Body of pancreas (tissue), 4 donors: ENCODE data around the gene MAP1B. TPM values are rescaled to one million over a fixed set of nuclear protein-coding genes. Genes with fewer than 3 reads are reported as not detected.

Experiments used
- ATAC-seq: fragments of 150-250 bp; one replicate; pipeline ENCODE4 v1.9.1; 2016
- DNase-seq, 4 donors: peaks; one replicate each; pipeline ENCODE4 v3.0.0-alpha.2; 2019
- H3K27ac ChIP-seq, 4 donors: fragments of 200-600 bp; sonication (generic); 1 replicate in 3 of 4; 2 replicates in 1 of 4; pipeline versions ENCODE4 v1.5.1 to v1.6.1; 2016 to 2019; ENCODE audit warnings: mild to moderate bottlenecking in 1 of 4, mixed read lengths in 1 of 4, moderate library complexity in 1 of 4
- H3K27me3 ChIP-seq, 2 donors: fragments of 200-600 bp; sonication (generic); one replicate each; pipeline ENCODE4 v1.6.0; 2016; ENCODE audit warnings: mild to moderate bottlenecking in 1 of 2
- H3K36me3 ChIP-seq, 2 donors: fragments of 200-600 bp; sonication (generic); replicated peaks in 1 of 2; 2 replicates each; pipeline ENCODE4 v1.5.1; 2016; ENCODE audit warnings: low read depth in 2 of 2; ENCODE audit not compliant: insufficient read depth in 1 of 2
- H3K4me1 ChIP-seq: fragments of 200-600 bp; sonication (generic); one replicate; pipeline ENCODE4 v1.6.0; 2016
- H3K4me3 ChIP-seq, 2 donors: fragments of 200-600 bp; sonication (generic); 1 replicate in 1 of 2; 2 replicates in 1 of 2; pipeline ENCODE4 v1.5.1; 2016 to 2019
- H3K9me3 ChIP-seq, 3 donors: fragments of 200-600 bp; sonication (generic); 1 replicate in 2 of 3; 2 replicates in 1 of 3; pipeline ENCODE4 v1.5.1; 2016
- POLR2A ChIP-seq, 3 donors: fragments of 450-650 bp; IDR thresholded peaks; one replicate each; pipeline ENCODE4 v1.6.1; 2016; ENCODE audit warnings: antibody characterized with exemption in 3 of 3, mild to moderate bottlenecking in 2 of 3
- WGBS, 2 donors: methylation state at CpG; one replicate each; pipeline ENCODE4 v1.1.5; 2017; 5-methylcytosine and 5-hydroxymethylcytosine counted together
- intact Hi-C: fragments of 100-400 bp; cut with DNase I; formaldehyde crosslinking; loops from one replicate; pipeline ENCODE4 v1.15.1; 2023
- total RNA-seq, 2 donors: library from RNA; depleted of rRNA; stranded (reverse); fragments of >200 nt; gene quantifications; one replicate each; pipeline ENCODE4 v1.1.0, GENCODE V29; 2016
- TF ChIP-seq, protein P1 (sequence below), 7 experiments: fragments of 450-650 bp in 4 of 7; fragments of 200-600 bp in 3 of 7; sonication (generic) in 3 of 7; IDR thresholded peaks; one replicate each; pipeline ENCODE4 v1.5.1; 2016 to 2019; ENCODE audit warnings: antibody characterized with exemption in 7 of 7

MAP1B gene
- total RNA-seq, 2 donors from 2014 or later = 30.4 to 69.9 TPM

DNA sequence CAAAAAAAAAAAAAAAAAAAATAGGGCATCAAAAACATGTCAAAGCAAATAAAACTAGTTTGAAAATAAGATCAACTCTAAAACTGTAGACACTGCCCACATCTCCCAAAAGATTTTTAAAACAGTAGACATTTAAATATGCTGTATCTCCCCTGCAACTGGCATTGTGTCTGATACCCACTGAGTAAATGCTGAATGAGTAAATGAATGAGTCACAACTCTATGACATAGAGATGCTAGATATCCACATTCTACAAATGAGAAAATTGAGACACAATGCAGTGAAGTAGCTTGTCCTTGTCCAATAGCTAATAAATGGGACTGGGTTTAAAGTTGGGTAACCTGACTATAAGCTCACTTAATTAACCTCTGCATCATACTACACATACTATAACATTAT, 14.1 kb upstream of the MAP1B start:
- DNase-seq (no peak), ATAC-seq (no peak)
- intact Hi-C loops = no loop called here
- Histone ChIP-seq H3K27ac (no peak overlapping the region), H3K27me3 (no peaks in the 10 kb centered on the region), H3K4me3 (no peak overlapping the region), H3K4me1 (no peaks in the 10 kb centered on the region), H3K36me3 (no peaks in the 10 kb centered on the region), H3K9me3 (no peaks in the 10 kb centered on the region)
- TF ChIP-seq, protein P1, sequence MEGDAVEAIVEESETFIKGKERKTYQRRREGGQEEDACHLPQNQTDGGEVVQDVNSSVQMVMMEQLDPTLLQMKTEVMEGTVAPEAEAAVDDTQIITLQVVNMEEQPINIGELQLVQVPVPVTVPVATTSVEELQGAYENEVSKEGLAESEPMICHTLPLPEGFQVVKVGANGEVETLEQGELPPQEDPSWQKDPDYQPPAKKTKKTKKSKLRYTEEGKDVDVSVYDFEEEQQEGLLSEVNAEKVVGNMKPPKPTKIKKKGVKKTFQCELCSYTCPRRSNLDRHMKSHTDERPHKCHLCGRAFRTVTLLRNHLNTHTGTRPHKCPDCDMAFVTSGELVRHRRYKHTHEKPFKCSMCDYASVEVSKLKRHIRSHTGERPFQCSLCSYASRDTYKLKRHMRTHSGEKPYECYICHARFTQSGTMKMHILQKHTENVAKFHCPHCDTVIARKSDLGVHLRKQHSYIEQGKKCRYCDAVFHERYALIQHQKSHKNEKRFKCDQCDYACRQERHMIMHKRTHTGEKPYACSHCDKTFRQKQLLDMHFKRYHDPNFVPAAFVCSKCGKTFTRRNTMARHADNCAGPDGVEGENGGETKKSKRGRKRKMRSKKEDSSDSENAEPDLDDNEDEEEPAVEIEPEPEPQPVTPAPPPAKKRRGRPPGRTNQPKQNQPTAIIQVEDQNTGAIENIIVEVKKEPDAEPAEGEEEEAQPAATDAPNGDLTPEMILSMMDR (IDR thresholded peaks at IDR 0.05) = no peak
- no peak for TF ChIP-seq POLR2A (IDR thresholded peaks at IDR 0.05)

DNA sequence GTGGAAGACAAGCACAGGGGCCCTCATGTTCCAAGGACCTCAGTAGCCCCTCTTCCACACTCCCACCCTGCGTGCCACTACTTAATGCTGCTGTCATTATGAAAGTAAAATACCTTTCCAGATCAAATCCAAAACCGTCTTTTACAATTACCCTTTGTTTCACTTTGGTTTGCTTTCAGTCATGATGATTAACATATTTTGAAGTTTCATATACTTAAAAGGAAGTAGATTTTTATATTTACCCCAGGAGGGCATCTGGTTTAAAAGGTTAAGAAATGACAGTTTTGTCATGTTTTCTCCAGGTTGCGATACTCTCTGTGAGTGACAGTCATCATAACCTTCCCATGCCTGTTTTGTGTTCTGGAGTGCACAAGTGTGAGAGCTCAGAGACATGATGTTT, 13.5 kb upstream of the MAP1B start:
- no peak overlapping the region for H3K27ac ChIP-seq
- H3K27me3 ChIP-seq = no peaks in the 10 kb centered on the region
- H3K4me3 ChIP-seq = no peak overlapping the region
- H3K36me3 ChIP-seq = no peaks in the 10 kb centered on the region
- intact Hi-C loops = no loop called here
- WGBS, 2 donors = 27 to 43% methylated on average over 3 of the region's 3 CpGs
- no peak for ATAC-seq
- no peak for TF ChIP-seq POLR2A (IDR thresholded peaks at IDR 0.05)
- TF ChIP-seq, protein P1 (IDR thresholded peaks at IDR 0.05) = no peak
- no peak for DNase-seq
- no peaks in the 10 kb centered on the region for H3K9me3 ChIP-seq
- H3K4me1 ChIP-seq = no peaks in the 10 kb centered on the region

DNA sequence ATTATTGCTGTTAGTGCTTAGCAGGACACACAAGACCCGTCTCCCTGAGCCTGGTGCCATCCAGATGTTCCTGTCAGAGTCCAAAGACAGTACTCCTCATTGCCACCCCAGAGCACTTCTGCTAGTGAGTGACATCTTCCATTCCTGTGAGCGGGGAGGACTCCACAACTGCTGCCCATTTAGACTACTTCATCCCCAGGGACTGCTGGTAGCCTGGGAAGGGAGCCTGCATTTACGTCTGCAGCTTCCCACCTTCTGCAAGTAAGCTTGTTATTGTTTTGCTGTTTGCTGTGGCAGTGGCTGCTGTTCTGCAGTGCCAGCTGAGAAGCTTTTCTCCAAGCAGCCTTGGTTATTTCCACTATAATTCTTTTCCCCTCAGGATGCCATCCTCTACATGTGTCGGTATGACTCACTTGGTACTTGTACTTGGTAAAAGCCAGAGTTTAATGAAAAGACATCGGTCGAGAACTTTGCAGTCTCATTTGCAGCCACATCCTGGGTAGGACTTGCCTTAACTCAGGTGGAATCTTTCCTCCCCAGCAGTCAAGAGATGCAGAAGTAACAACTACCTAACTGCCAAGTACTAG, 10.6 kb upstream of the MAP1B start:
- no peaks in the 10 kb centered on the region for H3K36me3 ChIP-seq
- 57 to 74% methylated on average over 6 of the region's 6 CpGs for WGBS, 2 donors
- intact Hi-C loops = no loop called here
- ATAC-seq (no peak), DNase-seq (no peak)
- TF ChIP-seq POLR2A (IDR thresholded peaks at IDR 0.05) = no peak
- TF ChIP-seq, protein P1 (IDR thresholded peaks at IDR 0.05) = no peak
- H3K27ac ChIP-seq = no peak overlapping the region
- H3K4me1 ChIP-seq = no peaks in the 10 kb centered on the region
- H3K9me3 ChIP-seq = no peaks in the 10 kb centered on the region
- H3K27me3 ChIP-seq = no peaks in the 10 kb centered on the region
- H3K4me3 ChIP-seq = no peak overlapping the region

DNA sequence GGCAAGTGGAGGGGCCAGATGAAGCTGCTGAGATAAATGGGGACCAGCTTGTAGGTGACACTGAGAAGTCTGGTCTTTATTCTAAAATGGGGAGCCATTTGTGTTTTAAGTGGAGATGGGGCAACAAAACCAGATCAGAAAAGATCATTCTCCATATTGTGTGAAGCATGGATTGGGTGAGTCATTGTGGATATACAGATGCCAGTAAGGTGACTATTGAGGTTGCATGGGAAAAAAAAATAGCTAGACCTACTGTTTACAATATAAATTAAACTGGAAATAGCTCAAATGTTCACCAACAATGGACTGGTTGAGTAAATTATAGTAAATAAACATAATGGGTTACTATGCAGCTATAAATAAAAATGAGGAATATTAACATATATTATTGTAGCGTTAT, 5.4 kb upstream of the MAP1B start:
- 44 to 91% methylated on average over 1 of the region's 1 CpG for WGBS, 2 donors
- no peak overlapping the region for H3K4me3 ChIP-seq
- no peaks in the 10 kb centered on the region for H3K9me3 ChIP-seq
- H3K27me3 ChIP-seq = no peaks in the 10 kb centered on the region
- H3K27ac ChIP-seq = no peak overlapping the region
- intact Hi-C loops = no loop called here
- TF ChIP-seq POLR2A (IDR thresholded peaks at IDR 0.05) = no peak
- TF ChIP-seq, protein P1 (IDR thresholded peaks at IDR 0.05) = no peak
- no peak for ATAC-seq
- no peaks in the 10 kb centered on the region for H3K36me3 ChIP-seq
- peaks cover 2% of the 10 kb centered on the region for H3K4me1 ChIP-seq
- no peak for DNase-seq

DNA sequence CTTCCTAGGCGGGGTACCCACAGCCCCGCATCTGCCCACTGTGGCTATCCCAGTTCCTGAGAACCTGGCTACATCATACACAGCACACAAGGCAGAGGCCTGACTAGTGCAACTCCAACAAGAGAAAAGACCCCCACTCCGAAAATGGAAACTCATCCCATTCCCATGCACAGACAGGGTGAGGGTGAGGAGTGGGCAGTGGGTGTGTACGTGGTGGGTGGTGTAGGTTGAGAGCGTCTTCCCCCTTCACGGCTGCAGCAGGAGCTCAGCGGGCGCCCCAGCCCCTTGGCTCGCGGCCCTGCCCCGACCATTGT, 501 bp upstream of the MAP1B start:
- ATAC-seq = no peak

More for the DNA sequence above, 501 bp upstream of the MAP1B start:
- Histone ChIP-seq H3K27ac (no peak overlapping the region), H3K36me3 (no peaks in the 10 kb centered on the region), H3K27me3 (peaks cover 0 to 8% of the 10 kb centered on the region in 2 donors), H3K9me3 (no peaks in the 10 kb centered on the region), H3K4me3 (no peak overlapping the region), H3K4me1 (peaks cover 24% of the 10 kb centered on the region)
- intact Hi-C loops = no loop called here
- 24 to 39% methylated on average over 5 to 11 of the region's 11 CpGs for WGBS, 2 donors
- no peak for DNase-seq
- TF ChIP-seq POLR2A (IDR thresholded peaks at IDR 0.05) = no peak
- TF ChIP-seq, protein P1 (IDR thresholded peaks at IDR 0.05) = no peak
